HepG2 (cell line): ENCODE measurements around the gene PBX1. TPM values are rescaled to one million over a fixed set of nuclear protein-coding genes. Genes with fewer than 3 reads are reported as not detected.

Experiments
- ATAC-seq: fragments of 200-7000 bp; cut with Tn5 transposase; 3 replicates; pipeline ENCODE4 v1.9.1; 2020; ENCODE audit warnings: mild to moderate bottlenecking, moderate library complexity
- BruUV-seq: library from RNA; stranded (reverse); fragments of 400-500 nt; replicated peaks from 2 replicates; lab custom pipeline; 2021; lab: Mats Ljungman, UMichigan
- CTCF ChIA-PET: fragments of 300-600 bp; formaldehyde crosslinking; extraction: SDS; loops from one replicate; lab custom pipeline; 2021; ENCODE audit warnings: low total read pairs, inconsistent platforms, low intra/inter-chr PET ratio; lab: Yijun Ruan, JAX
- POLR2A ChIA-PET: fragments of 350-600 bp; sonication (Branson Sonifier 250); formaldehyde crosslinking; loops from one replicate; lab custom pipeline; 2020; ENCODE audit warnings: antibody characterized with exemption, inconsistent platforms; lab: Yijun Ruan, JAX
- DNase-seq: peaks from one replicate; pipeline ENCODE4 v3.0.0-alpha.2; 2015; ENCODE audit warnings: low spot score
- FAIRE-seq: peaks from 3 replicates; lab custom pipeline; 2011; peaks lifted over from hg19 to GRCh38; lab: Jason Lieb, UNC
- H2AFZ ChIP-seq: one replicate; pipeline ENCODE4 v1.6.1; 2011; ENCODE audit warnings: low read length, inconsistent platforms
- H3K27ac ChIP-seq: fragments of 300-600 bp; 3 replicates; pipeline ENCODE4 v1.8.0; 2011; ENCODE audit warnings: mixed run types, mild to moderate bottlenecking, mixed read lengths, low read length, inconsistent platforms; ENCODE audit not compliant: insufficient read depth; ENCODE audit errors: extremely low read length
- H3K27me3 ChIP-seq, 2 experiments: fragments of 200-600 bp in 1 of 2; 2 replicates in 1 of 2; 3 replicates in 1 of 2; pipeline versions ENCODE4 v1.6.0 to v1.8.0; 2011; ENCODE audit warnings: low read length in 2 of 2, mild to moderate bottlenecking in 2 of 2, moderate library complexity in 2 of 2, inconsistent platforms in 1 of 2; ENCODE audit not compliant: insufficient read depth in 2 of 2, control insufficient read depth in 1 of 2
- H3K36me3 ChIP-seq, 2 experiments: fragments of 200-600 bp in 1 of 2; replicated peaks in 1 of 2; 2 replicates in 1 of 2; 3 replicates in 1 of 2; pipeline versions ENCODE4 v1.5.1 to v1.8.0; 2011; ENCODE audit warnings: low read length in 2 of 2, inconsistent platforms in 1 of 2; ENCODE audit not compliant: insufficient read depth in 2 of 2, control insufficient read depth in 1 of 2
- H3K4me1 ChIP-seq: 2 replicates; pipeline ENCODE4 v1.5.1; 2012; ENCODE audit warnings: low read length, inconsistent platforms; ENCODE audit not compliant: insufficient read depth
- H3K4me2 ChIP-seq: 2 replicates; pipeline ENCODE4 v1.6.0; 2011; ENCODE audit warnings: low read depth, low read length, inconsistent platforms
- H3K4me3 ChIP-seq, 3 experiments: fragments of 200-600 bp in 1 of 3; sonication (generic), shearing (Covaris generic) in 1 of 3; replicated peaks in 1 of 3; 2 replicates each; pipeline ENCODE4 v1.5.1; 2011 to 2016; ENCODE audit warnings: low read length in 3 of 3, inconsistent platforms in 2 of 3, low read depth in 2 of 3, mild to moderate bottlenecking in 2 of 3, control low read depth in 1 of 3, mixed read lengths in 1 of 3; ENCODE audit not compliant: insufficient read depth in 1 of 3
- H3K79me2 ChIP-seq: one replicate; pipeline ENCODE4 v1.6.1; 2011; ENCODE audit warnings: low read length, inconsistent platforms; ENCODE audit not compliant: insufficient read depth
- H3K9ac ChIP-seq: 2 replicates; pipeline ENCODE4 v1.6.0; 2011; ENCODE audit warnings: mild to moderate bottlenecking, low read depth, low read length, inconsistent platforms; ENCODE audit not compliant: insufficient read depth
- H3K9me3 ChIP-seq: 2 replicates; pipeline ENCODE4 v1.5.1; 2012; ENCODE audit warnings: mild to moderate bottlenecking, low read length
- H4K20me1 ChIP-seq: 2 replicates; pipeline ENCODE4 v1.6.0; 2011; ENCODE audit warnings: inconsistent platforms, mild to moderate bottlenecking, low read length, moderate library complexity; ENCODE audit not compliant: insufficient read depth
- AGO2 ChIP-seq: fragments of 200-400 bp; formaldehyde crosslinking; optimal IDR thresholded peaks from 2 replicates; pipeline ENCODE3; 2017; ENCODE audit warnings: mild to moderate bottlenecking, low read depth, low read length, moderate library complexity
- CBX2 ChIP-seq, 2 experiments: fragments of 200-600 bp in 1 of 2; sonication (generic); formaldehyde crosslinking in 1 of 2; IDR thresholded peaks; 2 replicates each; pipeline versions ENCODE4 v1.7.0 to v1.8.1; 2018 to 2022; ENCODE audit warnings: low read depth in 2 of 2, low read length in 1 of 2, mild to moderate bottlenecking in 1 of 2, missing genetic modification reagents in 1 of 2
- HOXA9 ChIP-seq: sonication (generic); formaldehyde crosslinking; IDR thresholded peaks from 2 replicates; pipeline ENCODE4 v1.8.1; 2022; ENCODE audit warnings: missing genetic modification reagents, mild to moderate bottlenecking, moderate library complexity, borderline replicate concordance
- IRF9 ChIP-seq: sonication (generic); formaldehyde crosslinking; IDR thresholded peaks from 2 replicates; pipeline ENCODE4 v1.8.0; 2022; ENCODE audit warnings: missing genetic modification reagents, mild to moderate bottlenecking, borderline replicate concordance
- RBM22 ChIP-seq: fragments of 200-400 bp; formaldehyde crosslinking; optimal IDR thresholded peaks from 2 replicates; pipeline ENCODE3; 2017; ENCODE audit warnings: mild to moderate bottlenecking, low read length, moderate library complexity
- REXO4 ChIP-seq: sonication (generic); formaldehyde crosslinking; IDR thresholded peaks from 2 replicates; pipeline ENCODE4 v1.8.0; 2022; ENCODE audit warnings: missing genetic modification reagents, mild to moderate bottlenecking, borderline replicate concordance
- RNF219 ChIP-seq: sonication (generic); formaldehyde crosslinking; IDR thresholded peaks from 2 replicates; pipeline ENCODE4 v1.5.0; 2020; ENCODE audit warnings: mild to moderate bottlenecking, missing genetic modification reagents
- RXRA ChIP-seq: sonication (generic); formaldehyde crosslinking; IDR thresholded peaks from 2 replicates; pipeline ENCODE4 v1.5.1; 2020; ENCODE audit warnings: missing genetic modification reagents
- SMC3 ChIP-seq: IDR thresholded peaks from 2 replicates; pipeline ENCODE4 v1.6.1; 2011; ENCODE audit warnings: low read length, improper control_type of control experiment
- STAG1 ChIP-seq: sonication (generic); formaldehyde crosslinking; IDR thresholded peaks from 2 replicates; pipeline ENCODE4 v1.4.0; 2020; ENCODE audit warnings: missing genetic modification reagents
- ZNF44 ChIP-seq: sonication (generic); formaldehyde crosslinking; IDR thresholded peaks from 2 replicates; pipeline ENCODE4 v1.5.1; 2020; ENCODE audit warnings: mild to moderate bottlenecking, missing genetic modification reagents
- ZNF724P ChIP-seq: sonication (generic); formaldehyde crosslinking; IDR thresholded peaks from 2 replicates; pipeline ENCODE4 v1.8.0; 2022; ENCODE audit warnings: missing genetic modification reagents, borderline replicate concordance
- ZNF800 ChIP-seq: sonication (generic); formaldehyde crosslinking; IDR thresholded peaks from 2 replicates; pipeline ENCODE4 v1.4.0; 2020; ENCODE audit warnings: missing genetic modification reagents
- WGBS: methylation state at CpG from one replicate; pipeline ENCODE4 v1.1.6; 2017; ENCODE audit warnings: low lambda C conversion rate; 5-methylcytosine and 5-hydroxymethylcytosine counted together
- in situ Hi-C: cut with HindIII; loops from 2 replicates; pipeline ENCODE4 v1.10.0; 2017; ENCODE audit warnings: low pct_unique_long_range_greater_than_20kb; ENCODE audit not compliant: extremely low pct_ligation_motif_present
- intact Hi-C: fragments of 100-400 bp; cut with micrococcal nuclease; formaldehyde crosslinking; loops from one replicate; pipeline ENCODE4 v1.10.0; 2022; ENCODE audit not compliant: unreplicated experiment
- polyA plus RNA-seq, 8 experiments: library from polyadenylated mRNA; depleted of rRNA in 3 of 8; stranded (reverse) in 7 of 8; unstranded in 1 of 8; fragments of >200 nt; fragmentation: Illumina TruSeq in 4 of 8; extraction: Trizol in 4 of 8; gene quantifications; 2 replicates each; pipeline versions ENCODE4 v1.2.1 to v1.2.3, GENCODE V29; 2011 to 2016; ENCODE audit warnings: low read depth in 4 of 8, missing spikeins in 1 of 8, mixed read lengths in 1 of 8; ENCODE audit not compliant: insufficient read depth in 1 of 8
- total RNA-seq, 5 experiments: library from RNA; depleted of rRNA; stranded (reverse); fragments of >200 nt; fragmentation: Illumina TruSeq; extraction: Trizol; gene quantifications; 2 replicates each; pipeline ENCODE4 v1.2.3, GENCODE V29; 2016; ENCODE audit warnings: low read depth in 1 of 5
- TF ChIP-seq, protein P1 (sequence below): sonication (generic); formaldehyde crosslinking; IDR thresholded peaks from 2 replicates; pipeline ENCODE4 v1.4.0; 2020; ENCODE audit warnings: missing genetic modification reagents, borderline replicate concordance

The PBX1 gene
- total and polyA plus RNA-seq, 2 of the 13 experiments (the other 11 are each of a cell fraction or from before 2014, with no cell fraction given), result 0.24 TPM; not detected in 1

DNA sequence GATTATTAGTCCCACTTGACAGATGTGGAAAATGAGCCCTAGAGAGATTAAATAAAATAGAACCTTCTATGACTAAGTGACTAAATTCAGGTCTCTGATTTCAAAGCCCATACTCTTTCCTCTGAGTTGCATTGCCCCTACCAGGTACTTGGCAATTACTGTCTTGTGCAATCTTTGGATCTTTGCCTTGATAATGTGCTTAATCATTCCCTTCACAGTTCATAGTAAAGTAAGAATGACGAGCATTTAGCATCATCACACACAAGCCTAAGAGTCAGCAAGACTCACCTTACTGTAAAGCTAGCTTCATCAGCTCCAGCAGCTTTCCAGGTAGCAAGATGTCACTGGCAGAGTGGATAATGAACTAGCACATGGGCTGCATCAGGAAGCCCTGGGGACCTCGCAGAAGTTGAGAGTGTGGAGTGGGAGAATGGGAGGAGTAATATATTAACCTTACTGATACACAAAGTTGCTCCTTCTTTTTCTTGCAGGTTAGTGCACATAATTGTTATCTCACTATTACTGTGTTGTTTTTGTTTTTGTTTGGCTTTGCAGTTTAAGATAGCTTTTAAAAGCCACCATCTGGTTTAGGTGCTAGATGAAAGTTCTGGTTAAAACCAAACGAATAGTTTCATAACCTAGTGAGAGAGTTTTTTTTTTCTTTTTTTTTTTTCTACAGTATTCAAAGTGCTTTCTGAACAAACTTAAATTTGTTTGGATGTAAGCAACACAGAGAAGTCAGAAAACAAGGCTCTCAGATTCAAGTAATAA, 71.8 kb downstream of the PBX1 start (continued):
- no peak for TF ChIP-seq RNF219 (CRISPR knock-in tag)
- TF ChIP-seq REXO4 (CRISPR knock-in tag), result no peak
- TF ChIP-seq RXRA, result no peak
- no peak for TF ChIP-seq ZNF724P (CRISPR knock-in tag)
- no peak for TF ChIP-seq AGO2

DNA sequence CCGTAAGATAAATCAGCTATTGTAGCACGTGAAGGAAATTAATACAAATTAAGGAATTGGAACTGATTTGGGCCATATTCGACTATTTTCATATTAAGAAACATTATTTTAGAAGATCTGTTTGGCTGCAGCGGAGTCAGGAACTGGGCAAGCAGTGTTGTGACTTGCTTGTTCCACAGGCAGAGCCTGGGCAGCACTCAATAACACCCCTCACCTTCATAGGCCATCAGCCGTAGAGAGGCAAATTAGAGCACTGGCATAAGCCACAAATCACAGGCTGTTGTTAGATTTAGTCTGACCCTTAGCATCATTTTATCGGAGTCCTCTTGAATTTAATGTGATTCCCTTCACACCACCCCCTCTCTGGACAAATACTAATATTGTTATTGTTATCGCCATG, 72.8 kb downstream of the PBX1 start:
- 39% methylated on average over 7 of the region's 7 CpGs for WGBS
- Histone ChIP-seq H3K79me2 (no peaks in the 10 kb centered on the region), H3K27ac (no peak overlapping the region), H3K4me2 (no peak overlapping the region), H4K20me1 (no peaks in the 10 kb centered on the region), H3K4me3 (no peak overlapping the region), H3K9me3 (no peaks in the 10 kb centered on the region), H3K4me1 (no peaks in the 10 kb centered on the region), H3K36me3 (no peaks in the 10 kb centered on the region), H2AFZ (no peak overlapping the region), H3K27me3 (no peaks in the 10 kb centered on the region), H3K9ac (no peak overlapping the region)
- DNase-seq (no peak), ATAC-seq (no peak), FAIRE-seq (no peak)
- POLR2A ChIA-PET, result no interaction called here
- in situ Hi-C loops (no loop called here), intact Hi-C loops (no loop called here)
- CTCF ChIA-PET, result no interaction called here
- no TSS peak for BruUV-seq
- TF ChIP-seq ZNF800 (CRISPR knock-in tag) (no peak), STAG1 (CRISPR knock-in tag) (no peak), IRF9 (CRISPR knock-in tag) (no peak), ZNF44 (no peak), RBM22 (no peak), SMC3 (no peak), HOXA9 (no peak), CBX2 (IDR thresholded peaks at IDR 0.05; ENCODE audit: low read depth, low read length) (no peak), CBX2 (CRISPR knock-in tag; IDR thresholded peaks at IDR 0.05; ENCODE audit: low read depth) (no peak)
- TF ChIP-seq, protein P1, sequence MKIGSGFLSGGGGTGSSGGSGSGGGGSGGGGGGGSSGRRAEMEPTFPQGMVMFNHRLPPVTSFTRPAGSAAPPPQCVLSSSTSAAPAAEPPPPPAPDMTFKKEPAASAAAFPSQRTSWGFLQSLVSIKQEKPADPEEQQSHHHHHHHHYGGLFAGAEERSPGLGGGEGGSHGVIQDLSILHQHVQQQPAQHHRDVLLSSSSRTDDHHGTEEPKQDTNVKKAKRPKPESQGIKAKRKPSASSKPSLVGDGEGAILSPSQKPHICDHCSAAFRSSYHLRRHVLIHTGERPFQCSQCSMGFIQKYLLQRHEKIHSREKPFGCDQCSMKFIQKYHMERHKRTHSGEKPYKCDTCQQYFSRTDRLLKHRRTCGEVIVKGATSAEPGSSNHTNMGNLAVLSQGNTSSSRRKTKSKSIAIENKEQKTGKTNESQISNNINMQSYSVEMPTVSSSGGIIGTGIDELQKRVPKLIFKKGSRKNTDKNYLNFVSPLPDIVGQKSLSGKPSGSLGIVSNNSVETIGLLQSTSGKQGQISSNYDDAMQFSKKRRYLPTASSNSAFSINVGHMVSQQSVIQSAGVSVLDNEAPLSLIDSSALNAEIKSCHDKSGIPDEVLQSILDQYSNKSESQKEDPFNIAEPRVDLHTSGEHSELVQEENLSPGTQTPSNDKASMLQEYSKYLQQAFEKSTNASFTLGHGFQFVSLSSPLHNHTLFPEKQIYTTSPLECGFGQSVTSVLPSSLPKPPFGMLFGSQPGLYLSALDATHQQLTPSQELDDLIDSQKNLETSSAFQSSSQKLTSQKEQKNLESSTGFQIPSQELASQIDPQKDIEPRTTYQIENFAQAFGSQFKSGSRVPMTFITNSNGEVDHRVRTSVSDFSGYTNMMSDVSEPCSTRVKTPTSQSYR, result no peak
